Measurements from ENCODE around the gene PCDHA5.

Gene PCDHA5

GRCh38 chr5:140862441-140863295, 41.3 kb downstream of the PCDHA5 start:
- FAIRE-seq = no peak
- DNase-seq (ENCODE audit: insufficient read length, low spot score) = no peak
- TF ChIP-seq CTCF (IDR thresholded peaks at IDR 0.05; ENCODE audit: insufficient read depth, missing control alignments) = no peak

DNA sequence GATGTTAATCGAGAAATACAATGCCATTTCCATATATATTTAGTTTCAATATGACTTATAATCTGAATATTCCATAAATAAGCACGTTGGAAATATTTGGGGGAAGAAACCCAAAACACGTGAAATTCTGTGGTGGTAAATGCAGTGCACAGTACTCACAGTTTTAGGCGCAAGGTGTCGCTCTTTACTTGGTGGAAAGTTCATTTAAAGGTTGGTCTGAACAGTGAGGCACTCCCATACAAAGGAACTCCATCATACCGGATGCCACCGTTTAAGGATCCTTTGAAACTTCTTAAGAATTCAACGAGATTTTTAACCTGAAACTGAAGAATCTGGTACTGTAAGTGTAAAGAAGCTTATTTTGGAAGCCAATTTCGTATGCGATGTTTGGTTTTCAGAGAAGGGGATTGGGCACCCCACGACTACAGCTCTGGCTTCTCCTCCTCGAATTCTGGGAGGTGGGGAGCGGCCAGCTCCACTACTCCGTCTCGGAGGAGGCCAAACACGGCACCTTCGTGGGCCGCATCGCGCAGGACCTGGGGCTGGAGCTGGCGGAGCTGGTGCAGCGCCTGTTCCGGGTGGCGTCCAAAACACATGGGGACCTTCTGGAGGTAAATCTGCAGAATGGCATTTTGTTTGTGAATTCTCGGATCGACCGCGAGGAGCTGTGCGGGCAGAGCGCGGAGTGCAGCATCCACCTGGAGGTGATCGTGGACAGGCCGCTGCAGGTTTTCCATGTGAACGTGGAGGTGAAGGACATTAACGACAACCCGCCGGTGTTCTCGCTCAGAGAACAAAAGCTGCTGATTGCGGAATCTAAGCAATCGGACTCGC, 47.5 kb downstream of the PCDHA5 start, which contains the start of gene PCDHA11:
PCDHA11 (plus strand) TSS at position 237 of the 834 bp plus-strand sequence; CDS start at position 384, 147 bp downstream.
- no peak for DNase-seq (ENCODE audit: insufficient read length, low spot score)
- no peak for FAIRE-seq

GRCh38 chr5:140869555-140869886, 48.1 kb downstream of the PCDHA5 start:
- FAIRE-seq = no peak
- no peak for DNase-seq (ENCODE audit: insufficient read length, low spot score)
- TF ChIP-seq CTCF (IDR thresholded peaks at IDR 0.05; ENCODE audit: insufficient read depth, missing control alignments) = peak; percentile 20

More for the DNA sequence above, 47.5 kb downstream of the PCDHA5 start, which contains the start of gene PCDHA11:
- TF ChIP-seq CTCF (IDR thresholded peaks at IDR 0.05; ENCODE audit: insufficient read depth, missing control alignments) = no peak

DNA sequence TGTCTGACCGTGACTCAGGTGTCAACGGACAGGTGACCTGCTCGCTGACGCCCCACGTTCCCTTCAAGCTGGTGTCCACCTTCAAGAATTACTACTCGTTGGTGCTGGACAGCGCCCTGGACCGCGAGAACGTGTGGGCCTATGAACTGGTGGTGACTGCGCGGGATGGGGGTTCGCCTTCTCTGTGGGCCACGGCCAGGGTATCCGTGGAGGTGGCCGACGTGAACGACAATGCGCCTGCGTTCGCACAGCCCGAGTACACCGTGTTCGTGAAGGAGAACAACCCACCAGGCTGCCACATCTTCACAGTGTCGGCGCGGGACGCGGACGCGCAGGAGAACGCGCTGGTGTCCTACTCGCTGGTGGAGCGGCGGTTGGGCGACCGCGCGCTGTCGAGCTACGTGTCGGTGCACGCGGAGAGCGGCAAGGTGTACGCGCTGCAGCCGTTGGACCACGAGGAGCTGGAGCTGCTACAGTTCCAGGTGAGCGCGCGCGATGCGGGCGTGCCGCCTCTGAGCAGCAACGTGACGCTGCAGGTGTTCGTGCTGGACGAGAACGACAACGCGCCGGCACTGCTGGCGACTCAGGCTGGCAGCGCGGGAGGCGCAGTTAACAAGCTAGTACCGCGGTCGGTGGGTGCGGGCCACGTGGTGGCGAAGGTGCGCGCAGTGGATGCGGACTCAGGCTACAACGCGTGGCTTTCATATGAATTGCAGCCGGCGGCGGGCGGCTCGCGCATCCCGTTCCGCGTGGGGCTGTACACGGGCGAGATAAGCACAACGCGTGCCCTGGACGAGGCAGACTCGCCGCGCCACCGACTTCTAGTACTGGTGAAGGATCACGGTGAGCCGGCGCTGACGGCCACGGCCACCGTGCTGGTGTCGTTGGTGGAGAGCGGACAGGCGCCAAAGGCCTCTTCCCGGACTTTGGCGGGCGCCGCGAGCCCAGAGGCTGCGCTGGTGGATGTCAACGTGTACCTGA, 49.1 kb downstream of the PCDHA5 start:
- no peak for TF ChIP-seq CTCF (IDR thresholded peaks at IDR 0.05; ENCODE audit: insufficient read depth, missing control alignments)

More for the DNA sequence above, 49.1 kb downstream of the PCDHA5 start:
- no peak for DNase-seq (ENCODE audit: insufficient read length, low spot score)
- FAIRE-seq = no peak
